ENCODE measurements around the gene MINDY2. TPM values are rescaled to one million over a fixed set of nuclear protein-coding genes. Genes with fewer than 3 reads are reported as not detected.

The MINDY2 gene, protein sequence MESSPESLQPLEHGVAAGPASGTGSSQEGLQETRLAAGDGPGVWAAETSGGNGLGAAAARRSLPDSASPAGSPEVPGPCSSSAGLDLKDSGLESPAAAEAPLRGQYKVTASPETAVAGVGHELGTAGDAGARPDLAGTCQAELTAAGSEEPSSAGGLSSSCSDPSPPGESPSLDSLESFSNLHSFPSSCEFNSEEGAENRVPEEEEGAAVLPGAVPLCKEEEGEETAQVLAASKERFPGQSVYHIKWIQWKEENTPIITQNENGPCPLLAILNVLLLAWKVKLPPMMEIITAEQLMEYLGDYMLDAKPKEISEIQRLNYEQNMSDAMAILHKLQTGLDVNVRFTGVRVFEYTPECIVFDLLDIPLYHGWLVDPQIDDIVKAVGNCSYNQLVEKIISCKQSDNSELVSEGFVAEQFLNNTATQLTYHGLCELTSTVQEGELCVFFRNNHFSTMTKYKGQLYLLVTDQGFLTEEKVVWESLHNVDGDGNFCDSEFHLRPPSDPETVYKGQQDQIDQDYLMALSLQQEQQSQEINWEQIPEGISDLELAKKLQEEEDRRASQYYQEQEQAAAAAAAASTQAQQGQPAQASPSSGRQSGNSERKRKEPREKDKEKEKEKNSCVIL
- total RNA-seq (2022; extraction: Qiagen RNA extraction; ENCODE audit: low read depth): 1.5 to 5.3 TPM (median 4.3 TPM) in 5 replicates

DNA sequence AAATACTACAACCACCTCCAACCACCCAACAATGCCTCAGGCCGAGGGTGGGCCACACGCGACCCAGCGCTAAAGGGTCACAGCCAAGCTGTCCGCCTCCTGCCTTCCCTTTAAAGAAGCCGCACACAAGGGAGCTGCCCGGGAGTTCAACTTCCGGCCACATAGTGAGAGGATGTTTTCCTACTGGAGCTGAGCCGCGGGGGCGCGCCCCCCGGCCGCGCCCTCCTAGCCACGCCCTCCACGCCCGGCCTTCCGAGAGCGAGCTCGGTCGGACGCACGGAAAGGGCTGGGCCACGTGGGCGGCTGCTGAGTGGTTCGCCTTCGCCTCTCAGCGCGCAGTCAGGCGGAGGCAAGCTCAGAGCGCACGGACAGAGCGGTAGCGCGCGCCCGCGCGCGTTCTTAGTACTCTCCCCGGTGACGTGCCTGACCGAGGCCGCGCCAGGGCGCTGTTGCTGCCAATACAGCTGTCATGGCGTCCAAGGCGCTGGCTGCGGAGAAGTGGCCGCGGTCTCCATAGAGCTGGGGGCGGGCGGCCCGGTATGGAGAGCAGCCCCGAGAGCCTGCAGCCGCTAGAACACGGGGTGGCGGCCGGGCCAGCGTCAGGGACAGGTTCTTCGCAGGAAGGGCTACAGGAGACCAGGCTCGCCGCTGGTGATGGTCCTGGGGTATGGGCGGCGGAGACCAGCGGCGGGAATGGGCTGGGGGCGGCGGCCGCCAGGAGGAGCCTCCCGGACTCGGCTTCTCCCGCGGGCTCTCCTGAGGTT is at the start of gene MINDY2:
Gene MINDY2, plus strand, starts transcription at position 446 of the 764 bp plus-strand sequence. Its CDS starts 94 bp downstream, at position 540.

DNA sequence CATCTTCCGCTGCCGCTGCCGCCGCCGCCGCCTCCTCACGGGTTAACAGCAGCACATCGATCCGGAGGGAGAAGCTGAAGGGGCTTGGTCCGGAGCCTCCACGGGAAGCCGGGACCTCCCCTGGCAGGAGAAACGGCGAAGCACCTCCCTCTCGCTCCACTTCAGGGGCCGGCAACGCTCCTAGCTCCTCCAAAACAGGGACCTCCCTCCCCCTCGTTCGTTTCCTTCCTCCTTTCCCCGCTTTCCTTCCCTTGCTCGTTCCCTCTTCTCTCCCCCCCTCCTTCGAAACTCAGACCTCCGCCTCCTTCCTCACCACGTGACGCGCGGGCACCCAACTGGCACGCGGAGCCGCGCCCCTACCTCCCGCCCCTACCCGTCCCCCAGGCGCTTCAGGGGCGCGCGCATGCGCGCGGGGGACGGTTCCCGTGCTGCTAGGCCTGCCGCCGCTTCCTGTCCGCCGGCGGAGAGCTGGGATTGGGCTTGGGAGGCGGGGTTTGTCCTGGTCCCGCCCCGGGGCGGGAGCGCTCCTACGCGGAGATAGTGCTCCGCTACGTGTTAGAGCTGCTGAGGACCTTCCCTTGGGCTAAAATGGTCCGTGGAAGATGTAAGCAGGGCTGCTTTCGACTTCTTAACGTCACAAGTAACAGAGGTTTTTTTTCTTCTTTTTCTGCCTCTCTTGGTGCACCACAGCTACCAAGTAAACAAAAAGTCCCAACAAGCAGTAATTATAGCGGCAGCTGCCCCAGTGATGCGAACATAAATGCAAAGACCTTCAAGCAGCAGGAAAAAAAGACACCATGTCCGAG is 21.4 kb upstream of the MINDY2 start, which contains the start of gene ADAM10:
Gene ADAM10, minus strand, starts transcription at position 176 of the 806 bp plus-strand sequence. Its CDS starts 173 bp downstream, at position 3.

Other genes starting within 250 kb of the MINDY2 start
- gene ADAM10, start 21.6 kb upstream of the MINDY2 start, total RNA-seq (2022; extraction: Qiagen RNA extraction; ENCODE audit: low read depth): 76.6 to 157 TPM (median 126 TPM) in 5 replicates
- 68.6 to 96.0 TPM (median 76.9 TPM) in 5 replicates for gene SLTM, start 162.4 kb downstream of the MINDY2 start, total RNA-seq (2022; extraction: Qiagen RNA extraction; ENCODE audit: low read depth)
- gene RNF111, start 216.4 kb downstream of the MINDY2 start, total RNA-seq (2022; extraction: Qiagen RNA extraction; ENCODE audit: low read depth): 19.4 to 24.1 TPM (median 23.3 TPM) in 5 replicates

All from A549 treated with RU486 at 1 μM for 4 hours (cell line).